ENCODE results near the gene HYOU1. TPM values are rescaled to one million over a fixed set of nuclear protein-coding genes. Genes with fewer than 3 reads are reported as not detected.
"Not testable (repeated sequence)": the region's sequence is repeated elsewhere in the genome, so short reads cannot be mapped to it uniquely, and the experiment has no call there.

HYOU1 gene, protein sequence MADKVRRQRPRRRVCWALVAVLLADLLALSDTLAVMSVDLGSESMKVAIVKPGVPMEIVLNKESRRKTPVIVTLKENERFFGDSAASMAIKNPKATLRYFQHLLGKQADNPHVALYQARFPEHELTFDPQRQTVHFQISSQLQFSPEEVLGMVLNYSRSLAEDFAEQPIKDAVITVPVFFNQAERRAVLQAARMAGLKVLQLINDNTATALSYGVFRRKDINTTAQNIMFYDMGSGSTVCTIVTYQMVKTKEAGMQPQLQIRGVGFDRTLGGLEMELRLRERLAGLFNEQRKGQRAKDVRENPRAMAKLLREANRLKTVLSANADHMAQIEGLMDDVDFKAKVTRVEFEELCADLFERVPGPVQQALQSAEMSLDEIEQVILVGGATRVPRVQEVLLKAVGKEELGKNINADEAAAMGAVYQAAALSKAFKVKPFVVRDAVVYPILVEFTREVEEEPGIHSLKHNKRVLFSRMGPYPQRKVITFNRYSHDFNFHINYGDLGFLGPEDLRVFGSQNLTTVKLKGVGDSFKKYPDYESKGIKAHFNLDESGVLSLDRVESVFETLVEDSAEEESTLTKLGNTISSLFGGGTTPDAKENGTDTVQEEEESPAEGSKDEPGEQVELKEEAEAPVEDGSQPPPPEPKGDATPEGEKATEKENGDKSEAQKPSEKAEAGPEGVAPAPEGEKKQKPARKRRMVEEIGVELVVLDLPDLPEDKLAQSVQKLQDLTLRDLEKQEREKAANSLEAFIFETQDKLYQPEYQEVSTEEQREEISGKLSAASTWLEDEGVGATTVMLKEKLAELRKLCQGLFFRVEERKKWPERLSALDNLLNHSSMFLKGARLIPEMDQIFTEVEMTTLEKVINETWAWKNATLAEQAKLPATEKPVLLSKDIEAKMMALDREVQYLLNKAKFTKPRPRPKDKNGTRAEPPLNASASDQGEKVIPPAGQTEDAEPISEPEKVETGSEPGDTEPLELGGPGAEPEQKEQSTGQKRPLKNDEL
- total RNA-seq, result 31.6 TPM

DNA sequence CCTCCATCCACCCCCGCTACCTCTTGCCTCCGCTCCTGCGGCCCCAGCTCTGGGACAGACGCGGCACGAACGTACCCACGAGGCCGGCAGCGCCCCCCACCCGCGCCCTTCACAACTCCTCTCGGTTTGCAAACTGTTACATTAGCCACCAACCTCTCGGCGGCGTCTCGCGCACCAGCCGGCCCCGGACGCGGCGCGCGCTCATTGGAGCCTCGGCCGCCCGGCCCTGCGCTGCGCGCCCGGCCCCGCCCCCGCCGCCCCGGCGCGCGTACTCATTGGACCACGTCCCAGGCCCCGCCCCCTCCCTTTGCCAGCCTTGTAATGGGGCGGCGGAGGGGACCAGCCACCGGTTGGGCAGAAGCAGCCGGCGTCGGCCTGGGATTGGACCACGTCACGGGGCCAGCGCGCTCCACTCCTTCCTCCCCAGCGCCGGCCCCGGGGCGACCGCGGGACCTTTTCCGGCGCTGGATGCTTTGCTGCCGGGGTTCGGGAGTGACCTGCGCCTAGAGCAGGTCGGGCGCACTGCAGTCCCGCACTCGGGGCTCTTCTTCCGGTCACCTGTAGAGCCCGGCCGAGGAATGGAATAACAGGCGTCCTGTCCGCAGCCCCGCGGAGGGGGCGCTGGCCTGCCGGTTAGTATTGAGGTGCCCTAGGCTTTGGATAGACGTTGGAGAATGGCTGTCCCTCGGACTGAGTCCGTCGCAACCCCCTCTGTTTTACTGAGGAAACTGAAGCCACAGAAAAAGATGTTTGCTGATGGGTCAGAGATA, at the start of gene HYOU1:
TSS of gene HYOU1 (minus strand) at position 206 of the 770 bp plus-strand sequence. CDS start 1,045 bp downstream, outside the sequence.
- DNase-seq, result peak; percentile 93

DNA sequence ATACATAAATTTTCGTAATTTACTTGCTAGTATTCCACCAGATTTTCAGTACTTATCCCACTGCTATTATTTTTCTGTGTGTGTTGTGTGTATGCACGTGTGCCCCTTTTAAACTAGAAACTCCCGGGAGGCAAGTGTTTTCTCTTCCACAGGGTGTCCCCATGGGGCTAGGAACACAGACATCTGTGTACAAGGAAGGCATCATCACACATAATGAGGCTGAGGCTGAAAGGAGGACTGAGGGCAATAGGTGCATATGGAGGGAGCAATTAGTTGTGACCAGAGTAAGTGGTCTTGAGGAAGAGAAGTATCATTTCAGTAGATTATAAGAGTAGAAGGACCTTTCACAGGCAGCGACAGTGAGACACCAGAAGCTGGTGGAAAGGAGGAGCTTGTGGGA, 46.8 kb upstream of the HYOU1 start:
- DNase-seq, result no peak

DNA sequence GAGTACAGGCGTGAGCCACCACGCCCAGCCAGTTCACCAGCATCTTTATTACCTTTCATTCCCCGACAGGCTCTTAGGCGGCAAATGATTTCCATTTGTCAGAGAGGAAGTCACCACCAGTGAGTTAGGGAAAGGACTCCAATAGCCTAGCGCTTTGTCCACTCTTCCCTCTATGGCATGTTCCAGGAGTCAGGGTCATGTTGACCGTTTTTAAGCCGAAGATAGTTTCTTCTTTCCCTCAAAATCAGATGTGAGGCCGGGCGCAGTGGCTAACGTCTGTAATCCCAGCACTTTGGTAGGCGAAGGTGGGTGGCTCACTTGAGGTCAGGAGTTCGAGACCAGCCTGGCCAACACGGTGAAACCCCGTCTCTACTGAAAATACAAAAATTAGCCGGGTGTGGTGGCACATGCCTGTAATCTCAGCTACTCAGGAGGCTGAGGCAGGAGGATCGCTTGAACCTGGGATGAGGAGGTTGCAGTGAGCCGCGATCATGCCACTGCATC, 46.2 kb upstream of the HYOU1 start:
- DNase-seq, result not testable (repeated sequence)

DNA sequence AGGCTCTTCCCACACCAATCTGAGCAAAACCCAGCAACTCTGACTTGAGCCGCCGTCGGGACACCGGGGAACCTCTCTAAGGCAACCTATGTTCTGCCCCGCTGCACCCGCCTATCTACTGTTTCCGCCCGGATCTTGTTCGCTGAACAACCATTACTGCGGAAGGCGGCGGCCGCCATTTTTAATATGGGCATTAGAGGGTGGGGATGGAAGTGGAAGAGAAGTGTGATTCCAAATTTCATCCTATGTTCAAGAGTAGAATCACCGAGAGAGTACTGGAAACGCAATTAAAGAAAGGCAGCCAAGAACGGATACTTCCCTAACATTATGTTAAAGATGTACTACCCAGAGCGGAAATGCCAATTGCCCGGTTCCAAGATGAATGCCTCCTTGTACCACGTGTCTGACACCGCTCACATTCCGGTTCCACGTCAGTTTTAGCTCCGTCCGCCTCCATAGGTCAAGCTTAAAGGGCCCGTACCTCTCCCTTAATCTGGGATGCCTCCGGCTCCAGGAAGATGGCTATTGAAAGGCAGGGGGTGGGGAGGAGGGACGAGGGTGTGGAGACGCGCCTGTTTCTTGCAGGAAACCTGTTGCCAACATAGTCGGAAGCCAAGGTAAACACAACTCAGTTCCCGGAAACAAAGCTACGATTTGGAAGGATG, 44.9 kb upstream of the HYOU1 start, which contains the start of gene DPAGT1:
TSS of gene DPAGT1 (minus strand) at position 95 of the 665 bp plus-strand sequence. CDS start 198 bp downstream, outside the sequence.
- peak; percentile 98 for DNase-seq

DNA sequence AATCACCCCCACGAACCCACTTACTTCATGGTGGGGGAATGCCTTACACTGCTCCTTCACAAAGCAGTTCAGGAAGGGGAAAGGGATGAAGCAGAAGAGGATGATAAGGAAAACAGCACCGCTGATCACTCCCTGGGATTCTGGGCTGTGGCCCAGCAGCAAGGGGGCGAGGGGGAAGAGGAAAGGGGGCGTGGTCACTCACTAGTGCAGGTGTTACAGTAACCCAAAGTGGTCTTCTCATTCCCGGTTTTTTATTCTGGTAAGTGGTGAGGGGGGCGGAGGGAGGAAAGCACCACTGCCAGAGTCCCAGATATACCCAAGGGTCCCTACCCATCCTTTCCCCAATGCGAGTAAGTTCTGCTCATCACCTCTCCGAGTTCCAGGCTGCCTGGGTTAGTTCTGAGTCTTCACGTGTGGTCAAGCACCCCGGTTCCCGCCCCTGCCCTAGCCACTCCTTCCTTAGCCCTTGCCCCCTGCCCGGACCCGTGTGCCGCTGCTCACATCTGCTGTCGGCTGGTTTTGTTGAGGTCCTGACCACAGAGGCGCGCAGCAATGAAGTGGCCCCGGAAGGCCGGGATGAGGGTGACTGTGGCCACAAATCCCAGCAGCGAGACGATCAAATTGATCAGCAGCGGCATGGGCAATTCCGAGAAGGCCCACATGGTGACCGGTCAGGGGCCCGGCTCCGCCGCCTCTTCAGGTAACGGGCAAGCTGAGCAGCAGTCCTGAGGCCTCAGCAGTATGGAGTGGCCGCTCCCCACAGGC, 44.2 kb upstream of the HYOU1 start:
- DNase-seq, result peak; percentile 14

DNA sequence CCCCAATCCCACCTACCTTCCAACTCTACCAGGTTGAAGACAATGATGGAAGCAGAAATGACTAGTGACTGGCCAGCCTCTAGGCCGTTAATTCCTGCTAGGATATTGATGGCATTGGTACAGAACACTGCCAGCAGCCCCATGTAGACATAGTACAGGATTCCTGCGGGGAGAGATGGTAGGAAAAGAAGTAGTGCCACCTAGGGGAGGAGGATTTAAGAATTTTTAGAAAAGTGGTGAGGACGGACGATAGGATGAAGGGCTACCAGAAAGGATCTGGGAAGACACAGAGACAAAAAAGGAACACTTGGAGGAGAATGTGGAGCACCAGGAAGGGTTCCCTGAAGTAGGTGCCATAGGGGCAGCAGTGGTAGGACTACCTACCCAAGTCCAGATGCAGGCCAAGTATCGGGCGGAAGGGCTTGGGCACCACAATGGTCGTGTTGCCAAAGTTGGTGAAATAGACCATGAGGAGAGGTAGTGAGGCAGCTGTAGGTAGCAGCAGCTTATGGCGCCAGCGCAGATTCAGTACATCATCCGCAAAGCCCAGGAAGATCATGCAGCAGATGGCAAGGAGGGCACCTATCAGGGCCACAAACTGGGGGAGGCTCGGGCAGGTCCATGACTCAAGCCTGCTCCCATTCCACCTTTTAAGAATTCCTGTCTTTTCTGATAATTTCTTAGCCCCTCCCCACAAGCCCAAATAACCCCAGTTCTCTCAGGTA, 43.4 kb upstream of the HYOU1 start:
- DNase-seq, result no peak

DNA sequence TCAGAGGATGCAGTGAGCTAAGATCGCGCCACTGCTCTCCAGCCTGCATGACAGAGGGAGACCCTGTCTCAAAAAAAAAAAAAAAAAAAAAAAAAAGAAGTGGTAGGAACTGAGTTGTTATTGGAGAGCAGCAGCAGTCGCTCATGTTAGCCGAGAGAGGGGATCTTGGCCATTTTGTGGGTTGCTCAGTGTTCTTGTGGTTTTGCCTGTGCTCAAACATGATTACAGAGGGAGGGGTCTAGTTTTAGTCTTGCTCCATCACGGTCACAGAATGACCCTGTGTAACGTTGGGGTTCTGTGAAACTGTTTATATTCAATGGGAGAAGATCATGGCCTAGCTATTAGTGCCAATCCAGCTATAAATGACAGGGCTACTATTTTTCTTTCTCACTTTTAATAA, 42.7 kb upstream of the HYOU1 start:
- no peak for DNase-seq

DNA sequence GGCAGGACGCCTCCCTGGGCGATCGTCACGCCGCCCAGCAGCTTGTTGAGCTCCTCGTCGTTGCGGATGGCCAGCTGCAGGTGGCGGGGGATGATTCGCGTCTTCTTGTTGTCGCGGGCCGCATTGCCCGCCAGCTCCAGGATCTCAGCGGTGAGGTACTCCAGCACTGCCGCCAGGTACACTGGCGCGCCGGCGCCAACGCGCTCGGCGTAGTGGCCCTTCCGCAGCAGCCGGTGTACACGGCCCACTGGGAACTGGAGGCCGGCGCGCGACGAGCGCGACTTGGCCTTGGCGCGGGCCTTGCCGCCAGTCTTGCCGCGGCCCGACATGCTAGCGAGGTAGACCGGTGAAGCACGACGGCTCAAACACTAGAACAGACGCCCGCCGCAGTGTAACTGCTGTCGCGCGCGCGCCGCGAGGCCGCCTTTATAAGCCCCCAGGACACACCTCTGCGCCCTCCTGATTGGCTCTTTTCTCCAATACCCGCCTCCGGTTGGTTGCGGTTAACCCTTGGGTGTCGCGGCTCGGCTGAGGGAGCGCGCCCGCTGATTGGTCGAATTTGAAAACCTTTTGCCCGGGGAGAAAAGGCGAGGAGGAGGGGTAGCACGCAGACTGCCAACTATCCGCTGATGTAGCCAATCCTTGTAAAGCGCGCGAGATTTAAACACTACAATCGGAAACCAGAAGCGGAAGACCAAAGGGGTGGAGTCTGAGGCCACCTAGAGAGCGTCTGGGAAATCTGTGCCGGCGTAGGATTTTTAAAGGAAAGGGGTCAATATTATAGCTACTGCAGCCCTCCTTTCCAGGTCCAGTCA, 38.3 kb upstream of the HYOU1 start:
- peak; percentile 100 for DNase-seq

DNA sequence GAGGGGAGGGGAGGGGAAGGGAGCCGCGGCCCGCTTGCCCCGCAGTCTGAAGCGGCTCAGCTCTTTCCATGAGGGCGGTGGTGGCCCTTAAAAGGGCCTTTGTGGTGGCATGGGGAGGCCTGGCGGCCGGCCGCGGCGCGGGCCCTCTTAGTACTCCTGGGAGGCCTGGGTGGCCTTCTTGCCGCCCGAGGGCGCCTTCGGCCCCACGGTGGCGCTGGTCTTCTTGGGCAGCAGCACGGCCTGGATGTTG, 37.7 kb upstream of the HYOU1 start:
- DNase-seq, result no peak

DNA sequence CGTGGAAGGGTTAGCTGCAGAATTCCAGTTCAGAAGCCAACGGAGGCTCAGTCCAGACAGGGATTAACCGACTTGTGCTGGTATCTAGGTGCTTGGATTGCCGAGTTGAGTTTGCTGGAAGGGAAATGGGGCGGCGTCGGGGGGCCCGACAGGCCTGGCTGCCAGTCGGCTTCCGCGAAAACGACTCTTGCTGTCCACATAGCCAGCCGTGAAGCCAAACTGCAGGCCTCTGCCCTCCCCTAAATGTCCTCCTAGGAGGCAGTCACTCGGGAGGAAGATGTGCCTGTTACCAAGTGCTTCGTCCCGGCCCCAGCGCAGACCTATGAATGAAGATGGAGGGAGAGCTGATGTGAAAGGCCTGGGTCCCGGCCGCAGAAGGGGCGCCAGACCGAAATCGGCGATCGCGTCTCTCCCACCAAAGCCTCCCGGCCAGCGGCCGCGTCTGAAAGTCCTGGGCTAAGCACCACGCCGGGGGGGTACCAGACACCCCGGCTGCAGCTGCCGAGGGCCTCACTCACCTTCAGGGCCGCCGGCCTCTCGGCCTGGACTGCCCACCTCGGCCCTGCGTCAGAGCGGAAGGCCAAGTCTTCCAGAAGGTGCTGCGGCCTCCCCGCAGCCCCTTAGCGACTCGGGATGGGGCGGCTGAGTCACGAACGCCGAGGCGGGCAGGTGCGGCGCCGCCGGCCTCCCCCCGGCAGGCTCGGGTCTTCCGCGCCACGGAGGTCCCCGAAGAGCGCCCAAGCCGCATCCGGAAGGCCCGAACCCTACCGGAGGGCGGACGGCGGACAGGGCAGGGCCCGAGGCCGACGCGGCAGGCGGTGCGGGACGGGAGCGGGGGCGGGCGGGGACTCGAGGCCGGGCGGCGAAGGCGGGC, 37.2 kb upstream of the HYOU1 start:
- DNase-seq, result no peak

DNA sequence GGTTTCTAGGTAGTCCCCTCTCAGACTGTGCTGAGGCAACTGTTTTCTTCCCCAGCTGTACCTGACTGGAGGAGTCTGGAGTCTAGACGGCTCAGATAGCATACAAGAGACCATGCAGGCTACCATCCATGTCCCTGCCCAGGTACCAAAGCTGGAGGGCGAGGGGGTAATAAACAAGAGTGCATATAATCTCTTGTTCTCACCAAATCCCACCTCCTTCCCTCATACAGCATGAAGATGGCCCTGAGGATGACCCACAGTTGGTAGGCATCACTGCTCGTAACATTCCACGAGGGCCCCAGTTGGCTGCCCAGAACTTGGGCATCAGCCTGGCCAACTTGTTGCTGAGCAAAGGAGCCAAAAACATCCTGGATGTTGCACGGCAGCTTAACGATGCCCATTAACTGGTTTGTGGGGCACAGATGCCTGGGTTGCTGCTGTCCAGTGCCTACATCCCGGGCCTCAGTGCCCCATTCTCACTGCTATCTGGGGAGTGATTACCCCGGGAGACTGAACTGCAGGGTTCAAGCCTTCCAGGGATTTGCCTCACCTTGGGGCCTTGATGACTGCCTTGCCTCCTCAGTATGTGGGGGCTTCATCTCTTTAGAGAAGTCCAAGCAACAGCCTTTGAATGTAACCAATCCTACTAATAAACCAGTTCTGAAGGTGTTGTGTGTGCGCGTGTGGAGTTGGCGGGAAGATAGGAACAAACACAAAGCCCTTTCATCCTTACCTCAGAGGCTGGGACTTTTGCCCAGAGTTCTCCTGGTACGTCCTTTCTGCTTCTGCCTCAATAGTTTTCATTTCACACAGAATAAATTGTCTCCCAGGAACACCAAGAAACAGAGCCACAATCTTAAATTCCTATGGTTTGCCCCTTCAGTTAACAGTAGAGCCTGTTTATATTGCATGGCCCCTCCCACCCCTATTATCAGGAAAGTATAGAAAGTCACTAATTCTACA, 36.2 kb upstream of the HYOU1 start:
- no peak for DNase-seq

DNA sequence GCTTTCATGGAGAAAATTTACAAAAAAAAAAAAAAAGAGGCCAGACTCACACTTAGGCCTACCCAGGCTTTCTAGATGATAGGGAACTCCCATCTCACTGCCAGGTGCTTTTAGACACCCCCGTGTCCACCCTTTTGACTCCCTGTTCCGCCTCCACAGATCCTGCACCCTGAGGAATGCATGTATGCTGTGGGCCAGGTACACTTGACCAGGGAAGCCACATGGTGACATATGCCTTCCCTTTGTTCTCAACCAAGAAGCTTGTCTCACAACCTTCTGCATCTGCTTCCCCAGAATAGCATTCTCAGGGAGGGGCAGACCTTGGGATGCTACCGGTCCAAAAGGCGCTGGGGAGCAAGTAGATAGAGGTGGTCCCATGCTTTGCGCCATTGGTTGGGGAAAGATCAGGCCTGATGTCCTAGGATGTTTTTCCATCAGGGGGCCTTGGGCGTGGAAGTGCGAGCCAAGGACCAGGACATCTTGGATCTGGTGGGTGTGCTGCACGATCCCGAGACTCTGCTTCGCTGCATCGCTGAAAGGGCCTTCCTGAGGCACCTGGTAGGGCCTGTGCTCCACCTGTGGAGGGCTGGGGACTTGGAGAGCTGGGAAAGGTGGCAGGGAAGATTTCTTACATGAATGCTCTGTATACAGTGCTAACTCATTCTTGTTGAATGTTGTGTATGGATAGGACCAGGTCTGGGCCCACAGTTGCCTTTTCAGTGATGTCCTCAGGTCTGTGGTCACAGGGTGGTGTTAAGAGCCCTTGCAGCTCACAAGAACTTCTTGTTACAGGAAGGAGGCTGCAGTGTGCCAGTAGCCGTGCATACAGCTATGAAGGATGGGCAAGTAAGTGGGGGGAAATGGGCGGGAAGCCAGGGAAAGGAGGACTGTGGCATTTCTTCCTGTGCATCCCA, 35.2 kb upstream of the HYOU1 start:
- DNase-seq, result no peak

DNA sequence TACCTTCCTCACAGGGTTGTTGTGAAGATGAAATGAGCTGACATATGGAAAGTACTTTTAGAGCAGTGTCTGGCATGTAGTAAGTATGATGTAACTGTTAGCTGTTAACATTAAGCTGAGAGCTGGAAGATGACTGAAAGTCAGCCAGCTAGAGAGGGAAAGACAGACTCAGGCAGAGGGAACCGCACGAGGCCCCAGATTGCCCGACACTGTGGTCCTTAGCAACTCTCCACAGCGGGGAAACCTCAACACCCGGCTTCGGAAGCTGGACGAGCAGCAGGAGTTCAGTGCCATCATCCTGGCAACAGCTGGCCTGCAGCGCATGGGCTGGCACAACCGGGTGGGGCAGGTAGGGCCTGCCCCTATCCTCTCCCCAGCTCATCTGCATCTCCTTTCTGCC, 34.2 kb upstream of the HYOU1 start:
- peak; percentile 47 for DNase-seq

DNA sequence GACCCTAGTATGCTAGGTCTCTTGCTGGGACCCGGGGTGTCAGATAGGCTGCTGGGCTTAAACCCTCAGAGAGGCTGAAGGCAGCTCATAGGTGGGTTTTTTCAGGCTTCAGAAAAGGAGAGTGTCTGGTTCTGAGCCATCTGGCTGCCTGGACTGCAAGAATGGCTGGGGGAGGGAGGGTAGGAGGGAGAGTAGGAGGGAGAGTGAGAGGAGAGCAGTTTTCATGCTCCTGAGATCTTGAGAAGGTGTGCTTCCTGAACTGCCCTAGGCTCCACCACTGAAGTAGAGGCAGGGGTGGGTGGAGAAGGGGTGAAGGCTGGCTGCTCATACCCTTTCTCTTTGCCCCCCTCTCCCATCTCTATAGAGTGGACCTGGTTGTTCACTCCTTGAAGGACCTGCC, 32.3 kb upstream of the HYOU1 start:
- DNase-seq, result no peak

DNA sequence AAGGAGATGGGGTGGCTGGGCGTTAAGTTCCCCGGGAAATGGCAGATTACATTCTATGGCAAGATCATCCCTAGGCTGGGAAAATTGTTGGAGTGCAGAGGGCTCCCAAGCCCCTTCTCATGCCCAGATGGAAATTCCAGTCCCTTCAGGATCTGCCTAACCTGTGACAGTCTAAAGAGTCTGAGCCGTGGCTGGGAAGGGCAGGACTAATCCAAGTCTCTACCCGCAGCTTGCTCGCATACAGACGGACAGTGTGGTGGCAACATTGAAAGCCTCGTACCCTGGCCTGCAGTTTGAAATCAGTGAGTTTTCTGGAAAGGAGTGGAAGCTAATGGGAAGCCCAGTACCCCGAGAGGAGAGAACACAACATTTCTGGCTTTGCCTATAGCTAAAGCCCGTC, 31.4 kb upstream of the HYOU1 start:
- DNase-seq, result no peak

DNA sequence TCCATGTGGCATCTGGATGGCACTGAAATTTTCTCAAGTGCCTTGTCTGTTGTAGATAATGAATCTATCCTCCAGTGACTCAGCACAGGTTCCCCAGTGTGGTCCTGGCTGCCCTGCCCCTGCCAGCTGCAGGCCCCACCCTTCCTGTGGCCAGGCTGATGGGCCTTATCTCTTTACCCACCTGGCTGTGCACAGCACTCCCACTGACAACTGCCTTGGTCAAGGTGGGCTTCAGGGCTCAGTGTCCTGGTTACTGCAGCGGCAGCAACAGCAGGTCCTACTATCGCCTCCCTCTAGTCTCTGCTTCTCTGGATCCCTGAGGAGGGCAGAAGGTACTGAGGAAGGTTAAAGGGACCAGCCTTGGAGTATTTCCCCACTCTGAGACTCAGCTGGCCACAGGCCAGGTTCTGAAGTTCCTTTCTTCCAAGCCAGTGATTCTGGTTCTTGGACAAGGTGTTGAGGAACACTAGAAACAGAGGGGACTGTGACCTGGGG, 30.8 kb upstream of the HYOU1 start:
- no peak for DNase-seq

Data from skin of body (tissue), 2 donors.